IMR-90 (cell line): ENCODE data around the gene HEXA. TPM values are rescaled to one million over a fixed set of nuclear protein-coding genes. Genes with fewer than 3 reads are reported as not detected.
A peak's percentile ranks its signal among the peaks of the same experiment; 100 is the strongest.

Experiments
- ATAC-seq: fragments of 200-7000 bp; cut with Tn5 transposase; 2 replicates; pipeline ENCODE4 v1.9.1; 2020; ENCODE audit warnings: low read depth, mild to moderate bottlenecking, moderate library complexity
- BruUV-seq: library from RNA; stranded (reverse); fragments of 400-500 nt; replicated peaks from 2 replicates; lab custom pipeline; 2021; lab: Mats Ljungman, UMichigan
- CTCF ChIA-PET: fragments of 300-600 bp; formaldehyde crosslinking; extraction: SDS; loops from one replicate; lab custom pipeline; 2021; ENCODE audit warnings: antibody characterized with exemption; lab: Yijun Ruan, JAX
- POLR2A ChIA-PET: fragments of 300-600 bp; sonication (Branson Sonifier 250); formaldehyde crosslinking; loops from one replicate; lab custom pipeline; 2022; ENCODE audit warnings: antibody characterized with exemption; ENCODE audit not compliant: unreplicated experiment; lab: Charles Lee
- DNase-seq: peaks from one replicate; pipeline ENCODE4 v3.0.0; 2013
- H2AFZ ChIP-seq: replicated peaks from 2 replicates; pipeline ENCODE3; 2013; ENCODE audit warnings: low read length, mild to moderate bottlenecking; ENCODE audit not compliant: poor library complexity
- H2AK5ac ChIP-seq: 2 replicates; pipeline ENCODE4 v1.6.1; 2013; ENCODE audit warnings: low read depth, low read length, inconsistent platforms
- H2AK9ac ChIP-seq: replicated peaks from 2 replicates; pipeline ENCODE3; 2013; ENCODE audit warnings: mild to moderate bottlenecking, low read depth, low read length, moderate library complexity; ENCODE audit not compliant: poor library complexity
- H2BK120ac ChIP-seq: 2 replicates; pipeline ENCODE4 v1.6.1; 2013; ENCODE audit warnings: low read depth, low read length, inconsistent platforms
- H2BK15ac ChIP-seq: 3 replicates; pipeline ENCODE4 v1.6.1; 2013; ENCODE audit warnings: low read depth, low read length, inconsistent platforms
- H2BK20ac ChIP-seq: 2 replicates; pipeline ENCODE4 v1.6.1; 2013; ENCODE audit warnings: low read depth, mild to moderate bottlenecking, inconsistent platforms, low read length, moderate library complexity
- H2BK5ac ChIP-seq: 2 replicates; pipeline ENCODE4 v1.6.1; 2013; ENCODE audit warnings: mild to moderate bottlenecking, low read depth, low read length, inconsistent platforms; ENCODE audit not compliant: poor library complexity, severe bottlenecking
- H3K14ac ChIP-seq: replicated peaks from 2 replicates; pipeline ENCODE4 v1.6.1; 2013; ENCODE audit warnings: low read depth, low read length, inconsistent platforms
- H3K18ac ChIP-seq: 2 replicates; pipeline ENCODE4 v1.6.1; 2013; ENCODE audit warnings: low read depth, low read length, control low read depth
- H3K23ac ChIP-seq: 2 replicates; pipeline ENCODE4 v1.6.1; 2013; ENCODE audit warnings: low read depth, low read length, inconsistent platforms
- H3K27ac ChIP-seq: 2 replicates; pipeline ENCODE4 v1.5.1; 2013; ENCODE audit warnings: mild to moderate bottlenecking, control low read depth, low read length; ENCODE audit not compliant: insufficient read depth
- H3K27me3 ChIP-seq: 2 replicates; pipeline ENCODE4 v1.6.1; 2013; ENCODE audit warnings: low read length; ENCODE audit not compliant: control insufficient read depth, insufficient read depth
- H3K36me3 ChIP-seq: 2 replicates; pipeline ENCODE4 v1.6.1; 2013; ENCODE audit warnings: low read length, mixed read lengths; ENCODE audit not compliant: control insufficient read depth, insufficient read depth
- H3K4ac ChIP-seq: 2 replicates; pipeline ENCODE4 v1.6.1; 2013; ENCODE audit warnings: low read depth, low read length, inconsistent platforms
- H3K4me1 ChIP-seq: 2 replicates; pipeline ENCODE4 v1.6.1; 2013; ENCODE audit warnings: low read length, mixed read lengths; ENCODE audit not compliant: control insufficient read depth, insufficient read depth
- H3K4me2 ChIP-seq: 2 replicates; pipeline ENCODE4 v1.6.1; 2013; ENCODE audit warnings: low read depth, mild to moderate bottlenecking, control low read depth, low read length, moderate library complexity
- H3K4me3 ChIP-seq: 2 replicates; pipeline ENCODE4 v1.5.1; 2013; ENCODE audit warnings: low read depth, mild to moderate bottlenecking, control low read depth, low read length, moderate library complexity; ENCODE audit not compliant: insufficient read depth
- H3K56ac ChIP-seq: 2 replicates; pipeline ENCODE4 v1.6.1; 2013; ENCODE audit warnings: low read length, inconsistent platforms; ENCODE audit not compliant: insufficient read depth; ENCODE audit errors: extremely low read depth
- H3K79me1 ChIP-seq, 2 experiments: 2 replicates each; pipeline ENCODE4 v1.6.1; 2013; ENCODE audit warnings: low read length in 2 of 2, inconsistent platforms in 1 of 2, low read depth in 1 of 2
- H3K9ac ChIP-seq: 2 replicates; pipeline ENCODE4 v1.6.1; 2013; ENCODE audit warnings: low read depth, low read length, control low read depth
- H3K9me1 ChIP-seq: 2 replicates; pipeline ENCODE4 v1.6.1; 2013; ENCODE audit warnings: low read length, inconsistent platforms; ENCODE audit not compliant: insufficient read depth
- H3K9me3 ChIP-seq: 2 replicates; pipeline ENCODE4 v1.6.1; 2013; ENCODE audit warnings: low read length; ENCODE audit not compliant: control insufficient read depth, insufficient read depth
- H4K20me1 ChIP-seq: 2 replicates; pipeline ENCODE4 v1.6.1; 2013; ENCODE audit warnings: low read length, inconsistent platforms; ENCODE audit not compliant: insufficient read depth
- H4K5ac ChIP-seq: 2 replicates; pipeline ENCODE4 v1.6.1; 2013; ENCODE audit warnings: mild to moderate bottlenecking, low read depth, low read length, control low read depth
- H4K8ac ChIP-seq, 2 experiments: 2 replicates each; pipeline ENCODE4 v1.6.1; 2013; ENCODE audit warnings: low read depth in 2 of 2, low read length in 2 of 2, control low read depth in 1 of 2, inconsistent platforms in 1 of 2
- H4K91ac ChIP-seq: 2 replicates; pipeline ENCODE4 v1.6.1; 2013; ENCODE audit warnings: low read depth, low read length, inconsistent platforms; ENCODE audit not compliant: insufficient read depth
- CEBPB ChIP-seq: IDR thresholded peaks from 2 replicates; pipeline ENCODE4 v1.6.1; 2012; ENCODE audit warnings: low read depth, low read length, improper control_type of control experiment
- RAD21 ChIP-seq: IDR thresholded peaks from 2 replicates; pipeline ENCODE4 v1.6.1; 2012; ENCODE audit warnings: low read length, improper control_type of control experiment
- WGBS, 2 experiments: methylation state at CpG; one replicate each; pipeline versions ENCODE4 v1.1.5 to v1.1.7; 2013; ENCODE audit warnings: missing lambda C conversion rate in 2 of 2; ENCODE audit not compliant: insufficient read length in 1 of 2; ENCODE audit errors: extremely low coverage in 2 of 2; 5-methylcytosine and 5-hydroxymethylcytosine counted together
- dilution Hi-C: fragments of 300-500 bp; cut with HindIII; formaldehyde crosslinking; loops from one replicate; pipeline ENCODE4 v1.14.3; 2018; ENCODE audit warnings: low sequenced_read_pairs; ENCODE audit not compliant: unreplicated experiment
- in situ Hi-C: fragments of 300-500 bp; cut with MboI; formaldehyde crosslinking; loops from 3 replicates; pipeline ENCODE4 v1.14.3; 2019; ENCODE audit warnings: low sequenced_read_pairs, inconsistent platforms, mixed read lengths
- intact Hi-C: fragments of 100-400 bp; cut with micrococcal nuclease; formaldehyde crosslinking; loops from 2 replicates; pipeline ENCODE4 v1.10.0; 2022
- polyA plus RNA-seq, 3 experiments: library from polyadenylated mRNA; depleted of rRNA; stranded (reverse); fragments of >200 nt; gene quantifications; 2 replicates each; pipeline ENCODE4 v1.2.3, GENCODE V29; 2012; ENCODE audit warnings: low replicate concordance in 1 of 3
- total RNA-seq: library from RNA; depleted of rRNA; stranded (reverse); fragments of >200 nt; gene quantifications from 2 replicates; pipeline ENCODE4 v1.2.3, GENCODE V29; 2012

The HEXA gene
- total and polyA plus RNA-seq, 2 of the 4 experiments (the other 2 are of a cell fraction) = 19.4 to 115 TPM

GRCh38 chr15:72375501-72375845 lies 341 bp downstream of the HEXA start:
- DNase-seq (no peak), ATAC-seq (no peak; the same call in none of the 2 replicates)
- H2AFZ ChIP-seq = peak overlapping the region; percentile 98
- peak overlapping the region; percentile 20 for H2BK5ac ChIP-seq
- peak overlapping the region; percentile 66 for H2BK120ac ChIP-seq
- dilution Hi-C loops (no loop called here), in situ Hi-C loops (no loop called here), intact Hi-C loops (no loop called here)
- BruUV-seq = TSS peak; percentile 43
- H3K9me3 ChIP-seq = no peaks in the 10 kb centered on the region
- CTCF ChIA-PET = interaction anchor here (1.3 kb wide), 1 partner anchor 158 kb away, joined by 3 read pairs; no protein-coding TSS in a partner anchor
- H2AK5ac ChIP-seq = peak overlapping the region; percentile 26; the same call in 1 of the 2 replicates
- no peaks in the 10 kb centered on the region for H3K4me1 ChIP-seq
- POLR2A ChIA-PET = no interaction called here
- H4K91ac ChIP-seq = peak overlapping the region; percentile 74
- H3K14ac ChIP-seq = peak overlapping the region; percentile 92
- WGBS, 2 experiments = 0% methylated on average over 13 of the region's 17 CpGs; no CpG with 5 or more reads in 1 of the 2 experiments
- 0 out of 2 replicates have a peak, but pooled peaks cover 3% of the 10 kb centered on the region for H3K36me3 ChIP-seq
- H4K20me1 ChIP-seq = 0 out of 2 replicates have a peak, but pooled peaks cover 5% of the 10 kb centered on the region
- H3K79me1 ChIP-seq = peaks cover 21 to 44% of the 10 kb centered on the region in 2 experiments; a peak in 3 of 4 replicates
- peak overlapping the region; percentile 17; the same call in 1 of the 3 replicates for H2BK15ac ChIP-seq
- H3K4ac ChIP-seq = peak overlapping the region; percentile 91
- H3K56ac ChIP-seq = peak overlapping the region; percentile 50; the same call in 1 of the 2 replicates
- H2BK20ac ChIP-seq = peak overlapping the region; percentile 16; the same call in 1 of the 2 replicates
- peak overlapping the region; percentile 80 for H4K5ac ChIP-seq
- peak overlapping the region; percentile 11; the same call in 1 of the 2 replicates for H3K18ac ChIP-seq
- TF ChIP-seq RAD21 (no peak), CEBPB (no peak)
- peak overlapping the region; percentile 88 for H3K23ac ChIP-seq
- peaks cover 2% of the 10 kb centered on the region for H3K27me3 ChIP-seq
- peak overlapping the region; percentile 73 for H3K27ac ChIP-seq
- H4K8ac ChIP-seq = peak overlapping the region; percentile 90 to 98
- H2AK9ac ChIP-seq = peak overlapping the region; percentile 48
- H3K9me1 ChIP-seq = 0 out of 2 replicates have a peak, but pooled peaks cover 2% of the 10 kb centered on the region
- H3K4me2 ChIP-seq = peak overlapping the region; percentile 64
- peak overlapping the region; percentile 73 for H3K4me3 ChIP-seq
- H3K9ac ChIP-seq = peak overlapping the region; percentile 76
